HepG2 (cell line): ENCODE measurements around the gene NTMT1. TPM values are rescaled to one million over a fixed set of nuclear protein-coding genes. Genes with fewer than 3 reads are reported as not detected.
A peak's percentile ranks its signal among the peaks of the same experiment; 100 is the strongest.

Experiments used
- BORCS8-MEF2B ChIP-seq: sonication (generic); formaldehyde crosslinking; IDR thresholded peaks from 2 replicates; pipeline ENCODE4 v1.8.0; 2022; ENCODE audit warnings: mild to moderate bottlenecking, missing genetic modification reagents
- HOXA7 ChIP-seq: sonication (generic); formaldehyde crosslinking; IDR thresholded peaks from 2 replicates; pipeline ENCODE4 v1.8.1; 2022; ENCODE audit warnings: mild to moderate bottlenecking, missing genetic modification reagents, moderate library complexity
- SKI ChIP-seq: fragments of 450-650 bp; IDR thresholded peaks from one replicate; pipeline ENCODE4 v1.6.1; 2018; ENCODE audit warnings: mild to moderate bottlenecking; ENCODE audit not compliant: partially characterized antibody
- TEAD3 ChIP-seq: optimal IDR thresholded peaks from 2 replicates; pipeline ENCODE3; 2016; ENCODE audit warnings: borderline replicate concordance
- ZKSCAN8 ChIP-seq: IDR thresholded peaks from 2 replicates; pipeline ENCODE4 v1.6.1; 2016; ENCODE audit warnings: borderline replicate concordance, missing genetic modification reagents, missing compliant biosample characterization
- ZNF136 ChIP-seq: sonication (generic); formaldehyde crosslinking; IDR thresholded peaks from 2 replicates; pipeline ENCODE4 v1.8.1; 2022; ENCODE audit warnings: low read depth, mild to moderate bottlenecking, moderate library complexity, missing genetic modification reagents
- ZNF143 ChIP-seq: sonication (generic); formaldehyde crosslinking; IDR thresholded peaks from 2 replicates; pipeline ENCODE4 v1.4.0; 2020; ENCODE audit warnings: missing genetic modification reagents
- ZNF350 ChIP-seq: sonication (generic); formaldehyde crosslinking; IDR thresholded peaks from 2 replicates; pipeline ENCODE4 v1.4.0; 2020; ENCODE audit warnings: mild to moderate bottlenecking, low read depth, missing genetic modification reagents, borderline replicate concordance
- ZNF451 ChIP-seq: sonication (generic); formaldehyde crosslinking; IDR thresholded peaks from 2 replicates; pipeline ENCODE4 v1.5.0; 2020; ENCODE audit warnings: mild to moderate bottlenecking, missing genetic modification reagents
- polyA plus RNA-seq, 8 experiments: library from polyadenylated mRNA; depleted of rRNA in 3 of 8; stranded (reverse) in 7 of 8; unstranded in 1 of 8; fragments of >200 nt; fragmentation: Illumina TruSeq in 4 of 8; extraction: Trizol in 4 of 8; gene quantifications; 2 replicates each; pipeline versions ENCODE4 v1.2.1 to v1.2.3, GENCODE V29; 2011 to 2016; ENCODE audit warnings: low read depth in 4 of 8, missing spikeins in 1 of 8, mixed read lengths in 1 of 8; ENCODE audit not compliant: insufficient read depth in 1 of 8
- total RNA-seq, 5 experiments: library from RNA; depleted of rRNA; stranded (reverse); fragments of >200 nt; fragmentation: Illumina TruSeq; extraction: Trizol; gene quantifications; 2 replicates each; pipeline ENCODE4 v1.2.3, GENCODE V29; 2016; ENCODE audit warnings: low read depth in 1 of 5
- TF ChIP-seq, protein P1 (sequence below): sonication (generic); formaldehyde crosslinking; IDR thresholded peaks from 2 replicates; pipeline ENCODE4 v1.5.0; 2020; ENCODE audit warnings: missing genetic modification reagents
- TF ChIP-seq, protein P2 (sequence below): sonication (generic); formaldehyde crosslinking; IDR thresholded peaks from 2 replicates; pipeline ENCODE4 v1.4.0; 2020; ENCODE audit warnings: mild to moderate bottlenecking, missing genetic modification reagents, borderline replicate concordance
- TF ChIP-seq, protein P3 (sequence below): sonication (generic); formaldehyde crosslinking; IDR thresholded peaks from 2 replicates; pipeline ENCODE4 v1.9.0; 2022; ENCODE audit warnings: low read depth, missing genetic modification reagents
- TF ChIP-seq, protein P4 (sequence below): sonication (generic); formaldehyde crosslinking; IDR thresholded peaks from 2 replicates; pipeline ENCODE4 v1.8.1; 2023; ENCODE audit warnings: mild to moderate bottlenecking, missing genetic modification reagents
- TF ChIP-seq, protein P5 (sequence below): sonication (generic); formaldehyde crosslinking; IDR thresholded peaks from 2 replicates; pipeline ENCODE4 v1.8.1; 2023; ENCODE audit warnings: missing genetic modification reagents, inconsistent platforms, borderline replicate concordance
- TF ChIP-seq, protein P6 (sequence below): sonication (generic); formaldehyde crosslinking; IDR thresholded peaks from 2 replicates; pipeline ENCODE4 v1.8.1; 2023; ENCODE audit warnings: missing genetic modification reagents, mild to moderate bottlenecking, borderline replicate concordance

The NTMT1 gene
- total and polyA plus RNA-seq, 2 of the 13 experiments (the other 11 are each of a cell fraction or from before 2014, with no cell fraction given) = 49.1 to 53.8 TPM

DNA sequence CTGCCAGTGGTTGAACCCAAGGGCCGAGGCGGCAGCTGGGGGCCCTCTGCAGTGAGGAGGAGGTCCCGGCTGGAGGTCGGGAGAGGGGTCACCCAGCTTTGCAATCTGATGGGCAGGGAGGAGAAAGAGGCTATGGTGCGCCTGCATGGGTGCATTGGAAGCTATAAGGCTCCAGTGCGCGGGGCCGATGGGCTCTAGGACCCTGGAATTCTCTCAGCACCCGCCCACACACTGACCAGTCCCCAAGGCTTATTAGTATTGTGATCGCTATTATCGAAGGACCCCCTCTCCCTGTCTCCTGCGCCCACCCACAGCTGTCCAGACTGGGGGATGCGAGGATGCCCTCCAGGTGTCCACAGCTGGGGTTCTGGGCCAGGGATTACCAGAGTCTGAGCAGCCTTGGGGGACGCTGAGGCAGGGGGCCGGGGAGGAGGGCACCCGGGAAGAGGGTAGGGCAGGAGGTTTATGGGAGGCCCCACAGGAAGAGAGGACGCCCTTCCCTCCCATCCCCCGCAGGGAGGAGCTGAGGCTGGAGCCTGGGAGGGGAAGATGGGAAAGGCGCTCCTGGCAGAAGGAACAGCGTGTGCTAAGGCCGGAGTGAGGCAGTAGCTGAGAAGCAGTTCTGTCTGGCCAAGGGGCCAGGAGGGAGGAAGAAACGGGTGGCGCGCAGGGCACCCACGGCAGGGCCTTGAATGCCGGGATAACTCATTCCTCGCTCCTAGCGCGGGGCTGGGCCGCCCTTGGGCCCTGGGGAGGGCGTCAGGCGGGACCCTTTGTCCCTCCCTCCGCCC, 29.2 kb upstream of the NTMT1 start (continued):
- TF ChIP-seq ZNF350 (CRISPR knock-in tag) (no peak), ZKSCAN8 (CRISPR knock-in tag) (no peak), ZNF451 (CRISPR knock-in tag) (no peak; the same call in 1 of the 2 replicates), SKI (no peak), BORCS8-MEF2B (CRISPR knock-in tag) (peak; percentile 74; the same call in 1 of the 2 replicates), ZNF143 (CRISPR knock-in tag) (no peak), HOXA7 (CRISPR knock-in tag) (no peak), ZNF136 (no peak), TEAD3 (CRISPR knock-in tag) (no peak)
- TF ChIP-seq, protein P1, sequence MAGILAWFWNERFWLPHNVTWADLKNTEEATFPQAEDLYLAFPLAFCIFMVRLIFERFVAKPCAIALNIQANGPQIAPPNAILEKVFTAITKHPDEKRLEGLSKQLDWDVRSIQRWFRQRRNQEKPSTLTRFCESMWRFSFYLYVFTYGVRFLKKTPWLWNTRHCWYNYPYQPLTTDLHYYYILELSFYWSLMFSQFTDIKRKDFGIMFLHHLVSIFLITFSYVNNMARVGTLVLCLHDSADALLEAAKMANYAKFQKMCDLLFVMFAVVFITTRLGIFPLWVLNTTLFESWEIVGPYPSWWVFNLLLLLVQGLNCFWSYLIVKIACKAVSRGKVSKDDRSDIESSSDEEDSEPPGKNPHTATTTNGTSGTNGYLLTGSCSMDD (CRISPR knock-in tag) = no peak
- TF ChIP-seq, protein P2, sequence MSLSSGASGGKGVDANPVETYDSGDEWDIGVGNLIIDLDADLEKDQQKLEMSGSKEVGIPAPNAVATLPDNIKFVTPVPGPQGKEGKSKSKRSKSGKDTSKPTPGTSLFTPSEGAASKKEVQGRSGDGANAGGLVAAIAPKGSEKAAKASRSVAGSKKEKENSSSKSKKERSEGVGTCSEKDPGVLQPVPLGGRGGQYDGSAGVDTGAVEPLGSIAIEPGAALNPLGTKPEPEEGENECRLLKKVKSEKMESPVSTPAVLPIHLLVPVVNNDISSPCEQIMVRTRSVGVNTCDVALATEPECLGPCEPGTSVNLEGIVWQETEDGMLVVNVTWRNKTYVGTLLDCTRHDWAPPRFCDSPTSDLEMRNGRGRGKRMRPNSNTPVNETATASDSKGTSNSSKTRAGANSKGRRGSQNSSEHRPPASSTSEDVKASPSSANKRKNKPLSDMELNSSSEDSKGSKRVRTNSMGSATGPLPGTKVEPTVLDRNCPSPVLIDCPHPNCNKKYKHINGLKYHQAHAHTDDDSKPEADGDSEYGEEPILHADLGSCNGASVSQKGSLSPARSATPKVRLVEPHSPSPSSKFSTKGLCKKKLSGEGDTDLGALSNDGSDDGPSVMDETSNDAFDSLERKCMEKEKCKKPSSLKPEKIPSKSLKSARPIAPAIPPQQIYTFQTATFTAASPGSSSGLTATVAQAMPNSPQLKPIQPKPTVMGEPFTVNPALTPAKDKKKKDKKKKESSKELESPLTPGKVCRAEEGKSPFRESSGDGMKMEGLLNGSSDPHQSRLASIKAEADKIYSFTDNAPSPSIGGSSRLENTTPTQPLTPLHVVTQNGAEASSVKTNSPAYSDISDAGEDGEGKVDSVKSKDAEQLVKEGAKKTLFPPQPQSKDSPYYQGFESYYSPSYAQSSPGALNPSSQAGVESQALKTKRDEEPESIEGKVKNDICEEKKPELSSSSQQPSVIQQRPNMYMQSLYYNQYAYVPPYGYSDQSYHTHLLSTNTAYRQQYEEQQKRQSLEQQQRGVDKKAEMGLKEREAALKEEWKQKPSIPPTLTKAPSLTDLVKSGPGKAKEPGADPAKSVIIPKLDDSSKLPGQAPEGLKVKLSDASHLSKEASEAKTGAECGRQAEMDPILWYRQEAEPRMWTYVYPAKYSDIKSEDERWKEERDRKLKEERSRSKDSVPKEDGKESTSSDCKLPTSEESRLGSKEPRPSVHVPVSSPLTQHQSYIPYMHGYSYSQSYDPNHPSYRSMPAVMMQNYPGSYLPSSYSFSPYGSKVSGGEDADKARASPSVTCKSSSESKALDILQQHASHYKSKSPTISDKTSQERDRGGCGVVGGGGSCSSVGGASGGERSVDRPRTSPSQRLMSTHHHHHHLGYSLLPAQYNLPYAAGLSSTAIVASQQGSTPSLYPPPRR (CRISPR knock-in tag) = no peak; the same call in 1 of the 2 replicates
- TF ChIP-seq, protein P3, sequence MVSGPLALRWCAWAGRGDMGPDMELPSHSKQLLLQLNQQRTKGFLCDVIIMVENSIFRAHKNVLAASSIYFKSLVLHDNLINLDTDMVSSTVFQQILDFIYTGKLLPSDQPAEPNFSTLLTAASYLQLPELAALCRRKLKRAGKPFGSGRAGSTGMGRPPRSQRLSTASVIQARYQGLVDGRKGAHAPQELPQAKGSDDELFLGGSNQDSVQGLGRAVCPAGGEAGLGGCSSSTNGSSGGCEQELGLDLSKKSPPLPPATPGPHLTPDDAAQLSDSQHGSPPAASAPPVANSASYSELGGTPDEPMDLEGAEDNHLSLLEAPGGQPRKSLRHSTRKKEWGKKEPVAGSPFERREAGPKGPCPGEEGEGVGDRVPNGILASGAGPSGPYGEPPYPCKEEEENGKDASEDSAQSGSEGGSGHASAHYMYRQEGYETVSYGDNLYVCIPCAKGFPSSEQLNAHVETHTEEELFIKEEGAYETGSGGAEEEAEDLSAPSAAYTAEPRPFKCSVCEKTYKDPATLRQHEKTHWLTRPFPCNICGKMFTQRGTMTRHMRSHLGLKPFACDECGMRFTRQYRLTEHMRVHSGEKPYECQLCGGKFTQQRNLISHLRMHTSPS (CRISPR knock-in tag) = no peak; the same call in none of the 2 replicates
- TF ChIP-seq, protein P4, sequence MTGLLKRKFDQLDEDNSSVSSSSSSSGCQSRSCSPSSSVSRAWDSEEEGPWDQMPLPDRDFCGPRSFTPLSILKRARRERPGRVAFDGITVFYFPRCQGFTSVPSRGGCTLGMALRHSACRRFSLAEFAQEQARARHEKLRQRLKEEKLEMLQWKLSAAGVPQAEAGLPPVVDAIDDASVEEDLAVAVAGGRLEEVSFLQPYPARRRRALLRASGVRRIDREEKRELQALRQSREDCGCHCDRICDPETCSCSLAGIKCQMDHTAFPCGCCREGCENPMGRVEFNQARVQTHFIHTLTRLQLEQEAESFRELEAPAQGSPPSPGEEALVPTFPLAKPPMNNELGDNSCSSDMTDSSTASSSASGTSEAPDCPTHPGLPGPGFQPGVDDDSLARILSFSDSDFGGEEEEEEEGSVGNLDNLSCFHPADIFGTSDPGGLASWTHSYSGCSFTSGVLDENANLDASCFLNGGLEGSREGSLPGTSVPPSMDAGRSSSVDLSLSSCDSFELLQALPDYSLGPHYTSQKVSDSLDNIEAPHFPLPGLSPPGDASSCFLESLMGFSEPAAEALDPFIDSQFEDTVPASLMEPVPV (CRISPR knock-in tag) = no peak; the same call in 1 of the 2 replicates
- TF ChIP-seq, protein P5, sequence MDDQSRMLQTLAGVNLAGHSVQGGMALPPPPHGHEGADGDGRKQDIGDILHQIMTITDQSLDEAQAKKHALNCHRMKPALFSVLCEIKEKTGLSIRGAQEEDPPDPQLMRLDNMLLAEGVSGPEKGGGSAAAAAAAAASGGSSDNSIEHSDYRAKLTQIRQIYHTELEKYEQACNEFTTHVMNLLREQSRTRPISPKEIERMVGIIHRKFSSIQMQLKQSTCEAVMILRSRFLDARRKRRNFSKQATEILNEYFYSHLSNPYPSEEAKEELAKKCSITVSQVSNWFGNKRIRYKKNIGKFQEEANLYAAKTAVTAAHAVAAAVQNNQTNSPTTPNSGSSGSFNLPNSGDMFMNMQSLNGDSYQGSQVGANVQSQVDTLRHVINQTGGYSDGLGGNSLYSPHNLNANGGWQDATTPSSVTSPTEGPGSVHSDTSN (CRISPR knock-in tag) = no peak
- TF ChIP-seq, protein P6, sequence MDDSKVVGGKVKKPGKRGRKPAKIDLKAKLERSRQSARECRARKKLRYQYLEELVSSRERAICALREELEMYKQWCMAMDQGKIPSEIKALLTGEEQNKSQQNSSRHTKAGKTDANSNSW (CRISPR knock-in tag) = no peak
